HG03575 (cell line): ENCODE data around the gene ARSG.

ENCODE experiments used
- ATAC-seq: cut with Tn5 transposase; IDR thresholded peaks from one replicate; pipeline ENCODE4 v1.9.1; 2021; ENCODE audit not compliant: unreplicated experiment, insufficient number of reproducible peaks, low FRiP score; ENCODE audit errors: extremely low read depth

ARSG gene

DNA sequence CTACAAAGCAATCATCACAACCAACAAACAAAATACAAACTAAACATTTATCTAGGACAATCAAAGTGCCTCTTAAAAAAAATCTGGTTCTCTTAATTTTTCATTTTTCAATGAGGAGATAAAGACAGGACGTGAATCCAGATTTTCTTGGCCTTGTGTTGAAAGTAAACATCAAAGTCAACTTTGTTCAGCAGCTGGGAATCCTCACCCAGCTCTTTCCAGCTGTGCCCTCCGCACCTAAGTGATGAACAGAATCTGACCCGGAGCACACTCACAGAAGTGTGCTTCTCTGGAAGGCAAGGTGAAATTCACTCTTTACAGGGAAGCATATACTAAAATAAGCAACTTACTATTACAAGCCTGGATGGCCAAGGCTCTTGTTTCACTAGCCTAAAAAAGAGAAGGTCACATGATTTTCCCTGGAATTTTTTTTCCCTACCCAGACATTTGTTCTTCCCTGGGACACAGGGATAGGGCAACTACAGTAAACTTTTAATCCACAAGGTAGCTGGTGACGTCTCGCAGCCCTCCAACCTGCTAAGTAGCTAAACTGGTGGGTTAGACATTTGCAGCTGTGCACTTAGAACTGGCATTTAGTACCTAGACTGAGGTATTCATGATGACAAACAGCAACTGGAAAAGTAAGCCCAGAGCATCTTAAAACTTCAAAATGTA, 162.8 kb downstream of the ARSG start:
- no peak for ATAC-seq

- ATAC-seq: no peak
Observed at GRCh38 chr17:68455901-68456338, 164.6 kb downstream of the ARSG start.

DNA sequence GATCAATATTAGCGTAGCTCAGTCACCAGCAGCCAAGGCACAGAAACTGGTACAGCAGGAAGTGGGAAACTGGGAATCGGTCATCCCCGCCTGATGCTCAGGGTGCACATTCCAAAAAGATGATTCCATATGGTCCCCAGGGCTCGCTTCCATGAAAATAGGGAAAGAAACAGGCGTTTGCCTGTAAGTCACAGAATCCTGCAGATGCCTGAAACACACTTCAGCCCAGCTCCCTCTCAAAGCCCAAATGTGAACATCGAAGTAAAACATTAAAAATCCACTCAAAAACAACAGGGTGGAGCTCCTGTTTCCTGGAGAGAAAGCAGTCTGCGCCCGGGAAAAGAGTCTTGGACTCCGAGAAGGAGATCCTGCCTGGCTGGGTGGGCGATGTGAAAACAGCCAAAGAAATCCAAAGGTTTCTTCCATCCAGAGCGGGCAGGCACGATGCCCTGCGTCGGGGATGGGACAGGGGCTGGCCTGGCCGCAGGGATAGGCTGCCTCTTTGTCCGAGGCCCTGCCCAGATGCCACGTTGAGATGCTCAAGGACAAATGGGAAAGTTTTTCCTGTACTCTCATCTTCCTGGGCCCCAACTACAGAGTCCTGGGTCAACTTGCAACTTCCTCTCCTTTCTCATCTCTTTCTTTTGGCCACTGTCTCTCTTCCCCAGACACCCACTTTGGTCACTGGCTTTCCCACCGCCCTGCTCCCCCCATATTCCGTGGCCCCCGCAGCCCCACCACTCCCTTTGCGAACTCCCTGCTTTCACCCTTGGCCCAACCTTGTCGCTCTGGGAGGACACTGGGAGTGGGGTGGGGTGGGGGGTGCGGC, 165.3 kb downstream of the ARSG start:
- ATAC-seq: no peak

DNA sequence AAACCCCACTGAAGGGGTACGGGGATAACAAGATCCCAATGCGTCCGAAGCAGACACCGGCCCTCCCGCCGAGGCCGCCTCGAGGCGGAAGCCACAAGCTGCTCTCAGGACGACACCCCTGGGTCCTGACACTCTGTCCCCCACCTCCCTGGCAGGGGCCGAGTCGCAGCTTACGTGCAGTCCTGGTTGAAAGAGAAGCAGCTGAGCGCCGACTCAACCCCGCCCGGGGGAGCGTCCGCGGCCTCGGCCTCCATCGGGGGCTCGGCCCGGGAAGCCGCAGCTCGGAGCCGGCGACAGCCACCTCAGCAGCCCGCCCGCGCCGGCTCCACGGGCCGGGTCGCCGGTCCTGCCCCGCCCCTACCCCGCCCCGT, 165.9 kb downstream of the ARSG start, which contains the start of gene WIPI1:
TSS of gene WIPI1 (minus strand) at position 329 of the 371 bp plus-strand sequence. CDS start at position 254, 75 bp downstream.
- ATAC-seq: peak; percentile 10

DNA sequence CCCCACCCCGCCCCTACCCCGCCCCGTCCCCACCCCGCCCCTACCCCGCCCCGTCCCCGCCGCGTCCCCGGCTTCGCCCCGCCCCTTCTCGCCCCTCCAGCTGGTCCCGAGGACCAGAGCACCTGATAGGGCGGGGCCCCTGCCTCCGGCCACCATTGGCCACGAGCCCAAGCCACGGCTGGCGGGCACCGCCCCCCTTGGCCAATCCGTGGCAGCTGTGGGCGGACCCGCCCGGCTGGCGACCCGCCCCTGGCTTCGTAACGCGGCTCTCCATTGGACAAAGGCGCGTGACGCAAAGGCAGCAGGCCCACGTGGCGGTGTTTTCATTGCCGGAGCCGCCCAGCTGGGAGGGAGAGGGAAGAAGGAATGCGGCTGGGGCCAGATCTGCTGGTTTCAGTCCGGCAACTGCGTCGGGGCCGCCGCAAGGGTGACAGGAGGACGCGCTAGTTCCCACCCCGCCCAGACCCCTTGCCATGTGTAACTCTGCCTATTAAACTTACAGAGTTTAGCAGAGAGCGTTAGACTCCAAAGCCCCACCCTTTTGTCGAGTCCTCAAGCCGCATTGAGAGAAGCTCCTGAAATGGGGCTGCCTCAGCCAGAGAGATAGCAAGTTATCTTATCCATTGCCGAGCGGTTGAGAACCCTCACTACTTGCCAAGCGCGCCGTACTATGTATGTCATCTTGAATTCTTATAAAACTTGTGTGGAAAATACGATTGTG, 166.4 kb downstream of the ARSG start:
- peak; percentile 25 for ATAC-seq

GRCh38 chr17:68458260-68459036, 167.2 kb downstream of the ARSG start:
- no peak for ATAC-seq

- ATAC-seq: peak; percentile 26
Observed at GRCh38 chr17:68459037-68459639, 167.8 kb downstream of the ARSG start.

GRCh38 chr17:68460146-68460545, 168.9 kb downstream of the ARSG start:
- no peak for ATAC-seq

- no peak for ATAC-seq
Observed at GRCh38 chr17:68460715-68461114, 169.4 kb downstream of the ARSG start.

DNA sequence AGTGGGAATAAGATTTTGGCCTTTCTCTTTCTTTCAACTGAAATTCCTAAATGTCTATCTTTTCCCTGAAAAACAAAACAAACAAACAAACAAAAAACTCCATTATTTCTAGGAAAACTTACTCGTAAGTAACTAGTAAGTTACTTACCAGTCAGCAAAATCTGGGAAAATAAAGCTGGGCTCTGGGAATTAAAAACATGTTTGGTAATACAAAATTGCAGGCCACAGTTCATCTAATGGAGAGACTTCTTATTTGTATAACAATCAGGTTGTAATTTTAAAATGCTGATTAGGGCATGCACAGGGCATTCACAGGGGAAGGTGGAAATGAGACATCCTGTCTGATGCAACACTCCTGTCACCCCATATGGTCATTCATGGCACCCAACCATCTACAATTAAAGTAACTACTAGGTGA, 169.8 kb downstream of the ARSG start:
- ATAC-seq: no peak

DNA sequence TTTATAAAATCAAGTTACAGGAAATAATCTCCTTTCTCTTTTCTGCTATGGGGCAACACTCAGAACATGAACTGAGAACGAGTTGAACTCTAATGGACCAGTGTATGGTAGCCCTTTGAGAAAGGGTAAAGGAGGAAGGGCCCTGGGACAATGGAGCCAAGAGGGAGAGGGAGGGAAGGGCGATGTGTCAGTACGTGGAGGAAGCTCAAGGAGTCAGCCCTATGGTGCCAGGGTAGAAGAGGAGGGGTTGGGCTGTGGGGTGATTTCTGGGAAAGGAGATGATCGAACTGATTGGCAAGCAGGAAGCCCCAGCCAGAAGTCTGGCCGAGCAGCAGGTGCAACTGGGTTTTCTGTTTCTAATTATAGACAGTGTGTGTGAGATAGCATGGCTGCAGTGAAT, 170.3 kb downstream of the ARSG start:
- ATAC-seq: no peak

DNA sequence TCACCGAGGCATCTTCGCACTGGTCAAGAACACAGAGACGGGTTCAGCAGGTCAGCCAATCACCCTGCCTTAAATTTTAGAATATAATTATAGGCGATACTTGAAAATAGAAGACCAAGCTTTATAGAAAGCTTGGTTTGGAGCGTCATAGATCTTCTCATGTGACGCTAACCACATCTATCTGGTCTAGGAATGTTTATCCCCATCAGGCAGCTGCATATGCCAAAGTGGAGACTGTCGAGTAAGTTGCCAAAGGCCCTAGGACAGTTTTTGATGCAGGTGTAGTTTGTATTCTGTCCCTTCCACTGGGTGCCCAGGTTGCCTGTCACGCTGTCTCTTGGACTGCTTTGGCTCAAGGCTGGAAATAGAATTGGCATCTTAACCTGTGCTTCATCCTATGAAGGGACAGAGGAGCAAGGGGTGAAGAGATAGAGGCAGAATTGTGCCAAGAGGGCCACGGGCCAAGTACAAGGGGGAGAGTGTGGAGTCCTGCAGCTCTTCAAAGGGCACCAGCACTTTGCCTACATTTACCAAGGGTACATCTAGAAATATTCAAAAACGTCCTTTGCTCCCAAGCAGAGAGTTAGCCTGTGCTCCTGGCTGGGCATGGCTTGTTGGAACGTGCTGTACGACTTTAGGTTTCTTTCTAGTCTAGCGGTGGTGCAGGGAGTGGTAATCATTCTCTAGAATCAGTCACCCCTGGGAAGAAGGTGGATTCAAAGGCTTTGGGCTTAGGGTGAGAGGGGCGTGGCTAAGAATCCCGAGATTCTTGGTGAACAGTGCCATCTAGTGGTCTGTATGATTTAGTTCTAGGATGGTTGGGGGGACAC, 171.3 kb downstream of the ARSG start:
- ATAC-seq: no peak

- no peak for ATAC-seq
Observed at GRCh38 chr17:68463211-68464019, 172.1 kb downstream of the ARSG start.

DNA sequence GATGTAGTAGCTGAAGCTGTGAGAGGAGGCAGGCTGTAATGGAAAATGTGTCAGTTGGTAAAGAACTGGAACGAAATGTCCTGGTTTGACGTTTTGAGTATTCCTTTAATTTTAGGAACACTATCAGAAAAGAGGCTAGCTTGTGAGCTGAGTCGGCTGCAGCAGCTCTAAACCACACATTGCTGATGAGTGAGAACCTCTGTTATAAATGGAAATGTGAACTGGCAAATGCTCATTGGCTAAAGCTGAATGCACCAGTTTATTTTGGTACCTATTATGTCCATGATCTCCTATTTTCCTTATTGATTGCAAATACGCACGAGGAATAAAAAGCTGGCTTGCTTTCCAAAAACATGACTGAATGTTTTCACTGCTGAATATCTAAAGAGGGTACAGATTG, 177.0 kb downstream of the ARSG start:
- ATAC-seq: no peak

GRCh38 chr17:68468788-68469187, 177.5 kb downstream of the ARSG start:
- ATAC-seq: no peak
